T-helper 2 cell treated with Interferon-gamma antibody and Interleukin-4, amounts not matched to agents 100 ng/mL and 5 ng/mL, for 36 hours (primary cell): ENCODE measurements around the gene FMNL3. TPM values are rescaled to one million over a fixed set of nuclear protein-coding genes. Genes with fewer than 3 reads are reported as not detected.
"Not testable (repeated sequence)": the region's sequence is repeated elsewhere in the genome, so short reads cannot be mapped to it uniquely, and the experiment has no call there.

Experiments used
- intact Hi-C: fragments of 100-400 bp; cut with micrococcal nuclease; formaldehyde crosslinking; loops from one replicate; pipeline ENCODE4 v1.15.1; 2023
- total RNA-seq: library from RNA; stranded (reverse); gene quantifications from 2 replicates; pipeline ENCODE4 v1.2.3, GENCODE V29; 2022

The FMNL3 gene
- total RNA-seq, result 25.0 and 25.2 TPM in 2 replicates

GRCh38 chr12:49707128-49707811 lies at the start of gene FMNL3:
FMNL3 (minus strand) TSS chr12:49707405; CDS start chr12:49707180, 225 bp downstream.
- intact Hi-C loops, result loop anchor here (1.0 to 10.0 kb wide), 6 partner anchors 34 to 142 kb away; partner anchors contain the start of genes MCRS1, PRPF40B and TMBIM6

GRCh38 chr12:49750996-49751393 lies 43.8 kb upstream of the FMNL3 start:
- intact Hi-C loops, result loop anchor here (1.0 kb wide), 1 partner anchor 10 kb away; the partner anchor contains the start of gene TMBIM6

GRCh38 chr12:49750027-49750995 lies 43.1 kb upstream of the FMNL3 start:
- intact Hi-C loops, result loop anchor here (1.0 kb wide), 1 partner anchor 9 kb away; the partner anchor contains the start of gene TMBIM6

- intact Hi-C loops, result no loop called here
These were observed 41.6 kb upstream of the FMNL3 start for GRCh38 chr12:49748800-49749199.

- intact Hi-C loops, result no loop called here
These were observed 41.1 kb upstream of the FMNL3 start for GRCh38 chr12:49748306-49748705.

GRCh38 chr12:49744363-49744885 lies 37.2 kb upstream of the FMNL3 start:
- intact Hi-C loops, result loop anchor here (5.0 kb wide), 2 partner anchors 368 to 612 kb away; partner anchors contain the start of genes COX14 and TUBA1B

GRCh38 chr12:49741882-49742620 lies 34.8 kb upstream of the FMNL3 start:
- intact Hi-C loops, result loop anchor here (1.0 to 5.0 kb wide), 9 partner anchors 8 to 610 kb away; partner anchors contain the start of genes COX14, FMNL3, MCRS1 and NCKAP5L

GRCh38 chr12:49740930-49741881 lies 34.0 kb upstream of the FMNL3 start, which contains the start of gene TMBIM6:
TMBIM6 (plus strand) TSS chr12:49741557; CDS start chr12:49752494, 10,937 bp downstream.
- intact Hi-C loops, result loop anchor here (1.0 to 5.0 kb wide), 9 partner anchors 9 to 609 kb away; partner anchors contain the start of genes COX14, FMNL3, MCRS1 and NCKAP5L

GRCh38 chr12:49740277-49740676 lies 33.1 kb upstream of the FMNL3 start:
- intact Hi-C loops, result loop anchor here (5.0 kb wide), 2 partner anchors 372 to 608 kb away; partner anchors contain the start of genes COX14 and TUBA1B

- intact Hi-C loops, result not testable (repeated sequence)
These were observed 31.5 kb upstream of the FMNL3 start for GRCh38 chr12:49738721-49739120.

- intact Hi-C loops, result not testable (repeated sequence)
These were observed 27.7 kb upstream of the FMNL3 start for GRCh38 chr12:49734900-49735299.

GRCh38 chr12:49733219-49734017 lies 26.2 kb upstream of the FMNL3 start:
- intact Hi-C loops, result no loop called here

- intact Hi-C loops, result no loop called here
These were observed 23.4 kb upstream of the FMNL3 start for GRCh38 chr12:49730568-49731101.

GRCh38 chr12:49730050-49730449 lies 22.8 kb upstream of the FMNL3 start:
- intact Hi-C loops, result no loop called here

- intact Hi-C loops, result no loop called here
These were observed 21.2 kb upstream of the FMNL3 start for GRCh38 chr12:49728446-49728845.

- intact Hi-C loops, result not testable (repeated sequence)
These were observed 14.2 kb upstream of the FMNL3 start for GRCh38 chr12:49721355-49721754.

GRCh38 chr12:49720214-49720613 lies 13.0 kb upstream of the FMNL3 start:
- intact Hi-C loops, result no loop called here

- intact Hi-C loops, result not testable (repeated sequence)
These were observed 10.6 kb upstream of the FMNL3 start for GRCh38 chr12:49717800-49718199.
